ENCODE results near the gene STAT6. TPM values are rescaled to one million over a fixed set of nuclear protein-coding genes. Genes with fewer than 3 reads are reported as not detected.

Gene STAT6
- total and polyA plus RNA-seq, 2 of the 8 experiments (the other 6 are each of a cell fraction or from before 2014, with no cell fraction given) = 32.9 to 38.7 TPM

DNA sequence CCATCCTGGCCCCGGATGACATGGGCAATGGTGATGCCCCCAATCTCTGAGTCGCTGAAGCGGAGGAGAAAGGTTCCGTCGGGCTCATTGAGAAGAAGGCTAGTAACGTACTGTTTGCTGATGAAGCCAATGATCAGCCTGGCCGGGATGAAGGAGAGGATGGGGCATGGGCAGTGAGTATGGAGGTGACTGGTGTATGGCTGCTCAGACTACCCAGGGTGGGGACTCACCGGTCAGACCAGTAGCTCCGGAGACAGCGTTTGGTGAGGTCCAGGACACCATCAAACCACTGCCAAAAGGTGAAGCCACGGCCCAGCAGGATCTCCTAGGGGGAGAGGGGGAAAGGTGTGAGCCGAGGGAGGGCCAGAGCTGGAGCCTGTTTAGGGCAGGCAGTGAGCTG, 11.4 kb downstream of the STAT6 start:
- Histone ChIP-seq H3K36me3 (ENCODE audit: control insufficient read depth in 2 of 4, insufficient read depth in 4 of 4, low read length in 3 of 4) (peaks cover 0 to 20% (median 11%) of the 10 kb centered on the region in 4 experiments; a peak in 6 of 8 replicates), H2AFZ (ENCODE audit: low read length) (no peak overlapping the region), H3K23ac (ENCODE audit: insufficient read length) (no peak overlapping the region), H3K79me2 (ENCODE audit: control insufficient read depth in 1 of 2, insufficient read depth in 2 of 2, low read length in 2 of 2) (no peaks in the 10 kb centered on the region; a peak in 1 of 4 replicates), H3K9ac (replicated peaks in 1 of 4; ENCODE audit: extremely low read depth in 1 of 4, low read depth in 3 of 4, low read length in 3 of 4) (no peak overlapping the region), H4K5ac (ENCODE audit: insufficient read length, low read depth, low read length) (no peak overlapping the region), H2BK15ac (ENCODE audit: low read length) (no peak overlapping the region), H2BK12ac (ENCODE audit: low read depth, low read length) (no peak overlapping the region), H3K4me2 (ENCODE audit: insufficient read depth in 1 of 2, low read depth in 2 of 2, low read length in 2 of 2) (no peak overlapping the region), H3K79me1 (ENCODE audit: low read depth, low read length) (no peaks in the 10 kb centered on the region), H4K20me1 (replicated peaks in 1 of 2; ENCODE audit: control insufficient read depth in 1 of 2, insufficient read depth in 2 of 2, low read length in 2 of 2) (no peaks in the 10 kb centered on the region), H3K9me3 (ENCODE audit: insufficient read depth in 2 of 2, low read depth in 1 of 2, low read length in 1 of 2) (no peaks in the 10 kb centered on the region), H3K14ac (ENCODE audit: insufficient read length) (no peak overlapping the region), H4K8ac (ENCODE audit: extremely low read depth, insufficient read depth, low read length) (no peak overlapping the region), H4K91ac (replicated peaks; ENCODE audit: insufficient read length, low read length) (no peak overlapping the region), H2AK5ac (ENCODE audit: low read depth, low read length) (no peak overlapping the region), H2BK5ac (ENCODE audit: low read depth, low read length) (no peak overlapping the region), H3K56ac (replicated peaks; ENCODE audit: insufficient read length, low read depth, low read length) (no peak overlapping the region), H3K27ac (ENCODE audit: low read depth, low read length) (no peak overlapping the region), H2BK120ac (replicated peaks; ENCODE audit: low read depth, low read length) (no peak overlapping the region), H3K27me3 (replicated peaks in 1 of 4; ENCODE audit: control insufficient read depth in 3 of 4, extremely low read depth in 1 of 4, insufficient read depth in 3 of 4, low read length in 3 of 4) (no peaks in the 10 kb centered on the region), H2BK20ac (ENCODE audit: low read length) (no peak overlapping the region), H3K18ac (ENCODE audit: extremely low read depth, low read length) (no peak overlapping the region), H3K4me3 (ENCODE audit: extremely low read depth in 1 of 4, insufficient read depth in 2 of 4, low read depth in 3 of 4, low read length in 4 of 4) (no peak overlapping the region), H3K23me2 (ENCODE audit: low read depth, low read length) (no peaks in the 10 kb centered on the region), H3K4ac (replicated peaks; ENCODE audit: insufficient read length, low read depth, low read length) (no peak overlapping the region), H3K4me1 (replicated peaks in 1 of 4; ENCODE audit: control insufficient read depth in 3 of 4, insufficient read depth in 4 of 4, low read length in 3 of 4) (peaks cover 0 to 4% (median 2%) of the 10 kb centered on the region in 4 experiments; a peak in 5 of 7 replicates)
- 93% methylated on average over 12 of the region's 12 CpGs; no CpG with 5 or more reads in 1 of the 2 experiments for WGBS, 2 experiments (ENCODE audit: extremely low coverage in 1 of 2, insufficient coverage in 1 of 2, insufficient read length in 1 of 2, insufficient replicate concordance in 2 of 2, low coverage in 1 of 2, low lambda C conversion rate in 2 of 2, missing lambda C conversion rate in 1 of 2)
- CTCF ChIA-PET (ENCODE audit: partially characterized antibody) = interaction anchor here (1.1 to 15.7 kb wide), 11 partner anchors 6 to 114 kb away, joined by 3 to 325 read pairs (median 6); partner anchors contain the start of genes NAB2 and STAT6
- DNase-seq (ENCODE audit: low read depth in 1 of 2, low spot score in 2 of 2) = no peak
- POLR2A ChIA-PET (ENCODE audit: partially characterized antibody) = interaction anchor here (0.6 to 16.5 kb wide), 5 partner anchors 8 to 109 kb away, joined by 3 to 352 read pairs (median 12); partner anchors contain the start of genes NAB2, NEMP1 and STAT6
- FAIRE-seq = no peak
- TF ChIP-seq CBX5 (IDR thresholded peaks at IDR 0.05; ENCODE audit: low read depth, low read length) (no peak), POLR2A (IDR thresholded peaks at IDR 0.05; ENCODE audit: control extremely low read depth in 1 of 2, low read depth in 2 of 2, low read length in 2 of 2) (no peak), BCL11A (IDR thresholded peaks at IDR 0.05; ENCODE audit: low read depth in 2 of 2, low read length in 2 of 2) (no peak), RNF2 (IDR thresholded peaks at IDR 0.05; ENCODE audit: borderline replicate concordance, low read depth, low read length, missing control alignments, poor library complexity, severe bottlenecking) (no peak), ZNF274 (IDR thresholded peaks at IDR 0.05; ENCODE audit: borderline replicate concordance, extremely low read depth, low read length) (no peak), BACH1 (IDR thresholded peaks at IDR 0.05; ENCODE audit: low read length) (no peak), SP1 (IDR thresholded peaks at IDR 0.05; ENCODE audit: low read depth, low read length) (no peak), KDM4A (IDR thresholded peaks at IDR 0.05; ENCODE audit: low read depth, low read length, severe bottlenecking) (no peak), JUND (IDR thresholded peaks at IDR 0.05; ENCODE audit: low read length) (no peak)
- TF ChIP-seq, protein P1, sequence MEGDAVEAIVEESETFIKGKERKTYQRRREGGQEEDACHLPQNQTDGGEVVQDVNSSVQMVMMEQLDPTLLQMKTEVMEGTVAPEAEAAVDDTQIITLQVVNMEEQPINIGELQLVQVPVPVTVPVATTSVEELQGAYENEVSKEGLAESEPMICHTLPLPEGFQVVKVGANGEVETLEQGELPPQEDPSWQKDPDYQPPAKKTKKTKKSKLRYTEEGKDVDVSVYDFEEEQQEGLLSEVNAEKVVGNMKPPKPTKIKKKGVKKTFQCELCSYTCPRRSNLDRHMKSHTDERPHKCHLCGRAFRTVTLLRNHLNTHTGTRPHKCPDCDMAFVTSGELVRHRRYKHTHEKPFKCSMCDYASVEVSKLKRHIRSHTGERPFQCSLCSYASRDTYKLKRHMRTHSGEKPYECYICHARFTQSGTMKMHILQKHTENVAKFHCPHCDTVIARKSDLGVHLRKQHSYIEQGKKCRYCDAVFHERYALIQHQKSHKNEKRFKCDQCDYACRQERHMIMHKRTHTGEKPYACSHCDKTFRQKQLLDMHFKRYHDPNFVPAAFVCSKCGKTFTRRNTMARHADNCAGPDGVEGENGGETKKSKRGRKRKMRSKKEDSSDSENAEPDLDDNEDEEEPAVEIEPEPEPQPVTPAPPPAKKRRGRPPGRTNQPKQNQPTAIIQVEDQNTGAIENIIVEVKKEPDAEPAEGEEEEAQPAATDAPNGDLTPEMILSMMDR (IDR thresholded peaks at IDR 0.05; ENCODE audit: control extremely low read depth in 1 of 3, insufficient read depth in 1 of 3, low read depth in 1 of 3, low read length in 3 of 3) = no peak
- TF ChIP-seq, protein P2, sequence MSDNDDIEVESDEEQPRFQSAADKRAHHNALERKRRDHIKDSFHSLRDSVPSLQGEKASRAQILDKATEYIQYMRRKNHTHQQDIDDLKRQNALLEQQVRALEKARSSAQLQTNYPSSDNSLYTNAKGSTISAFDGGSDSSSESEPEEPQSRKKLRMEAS (IDR thresholded peaks at IDR 0.05) = no peak

Measured in H1 (cell line).